GM13976 (cell line): ENCODE data around the gene RETREG1.
"Not testable (repeated sequence)": the region's sequence is repeated elsewhere in the genome, so short reads cannot be mapped to it uniquely, and the experiment has no call there.

ENCODE experiments used
- DNase-seq: peaks from one replicate; pipeline ENCODE4 v3.0.0; 2012; ENCODE audit warnings: low spot score
- CTCF ChIP-seq: IDR thresholded peaks from 2 replicates; pipeline ENCODE4 v1.5.1; 2012; ENCODE audit warnings: borderline replicate concordance, mild to moderate bottlenecking; ENCODE audit not compliant: insufficient read depth; ENCODE audit errors: extremely low read depth, missing control alignments, control extremely low read depth
- in situ Hi-C: fragments of 300-500 bp; cut with MboI; formaldehyde crosslinking; loops from one replicate; pipeline ENCODE4 v1.12.0; 2022; ENCODE audit warnings: low sequenced_read_pairs, mixed read lengths, inconsistent platforms; ENCODE audit not compliant: unreplicated experiment

The RETREG1 gene

DNA sequence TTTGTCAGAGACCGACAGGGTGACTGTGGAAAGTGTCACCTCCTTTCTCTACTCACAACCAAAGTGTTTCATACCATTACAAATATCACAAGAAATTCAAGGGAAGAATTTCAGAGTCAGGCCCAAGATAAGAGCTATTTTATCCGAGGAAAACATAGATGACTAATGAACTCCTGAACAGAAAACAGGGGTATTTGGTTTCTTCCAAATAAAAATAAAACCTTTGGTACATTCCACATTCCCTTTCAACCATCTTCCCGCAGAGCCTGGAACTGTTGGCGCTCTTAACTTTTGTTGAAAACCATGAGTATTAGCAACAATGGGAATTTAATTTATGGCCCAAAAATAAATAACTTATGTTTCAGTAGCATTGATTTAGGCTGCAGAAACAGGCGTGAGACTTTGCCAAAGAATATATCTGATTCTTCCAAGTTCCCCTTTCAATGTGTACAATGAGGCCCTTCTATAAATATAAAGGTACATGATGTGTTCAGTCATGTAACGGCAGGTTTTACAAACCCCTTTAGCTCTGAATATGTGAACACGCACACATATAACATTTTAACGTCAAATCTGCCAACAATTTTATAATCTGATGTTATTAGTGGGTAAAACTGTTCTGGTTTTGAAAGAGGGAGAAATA is 69.5 kb downstream of the RETREG1 start:
- no peak for TF ChIP-seq CTCF
- no peak for DNase-seq
- in situ Hi-C loops = no loop called here

DNA sequence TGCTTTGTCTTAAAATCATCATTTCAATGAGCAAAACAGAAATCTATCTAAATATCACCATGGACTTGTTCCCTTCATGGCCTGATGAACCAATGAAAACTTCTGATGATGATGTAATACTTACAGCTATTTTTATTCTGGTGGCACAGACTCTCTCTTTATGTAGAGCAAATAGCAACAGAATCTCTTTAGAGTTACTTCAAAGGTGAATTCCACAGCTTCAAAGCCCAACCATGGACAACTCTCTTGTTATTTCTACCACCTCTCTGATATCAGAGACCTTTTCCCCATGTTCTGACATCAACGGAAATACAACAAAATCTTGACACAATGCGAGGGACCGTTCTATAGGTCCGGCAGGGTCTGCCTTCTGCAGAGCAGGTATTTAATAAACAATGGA is 70.1 kb downstream of the RETREG1 start:
- no peak for TF ChIP-seq CTCF
- DNase-seq = no peak
- in situ Hi-C loops = no loop called here

GRCh38 chr5:16544607-16545374 is 72.0 kb downstream of the RETREG1 start:
- TF ChIP-seq CTCF = no peak
- DNase-seq = no peak
- in situ Hi-C loops = no loop called here

DNA sequence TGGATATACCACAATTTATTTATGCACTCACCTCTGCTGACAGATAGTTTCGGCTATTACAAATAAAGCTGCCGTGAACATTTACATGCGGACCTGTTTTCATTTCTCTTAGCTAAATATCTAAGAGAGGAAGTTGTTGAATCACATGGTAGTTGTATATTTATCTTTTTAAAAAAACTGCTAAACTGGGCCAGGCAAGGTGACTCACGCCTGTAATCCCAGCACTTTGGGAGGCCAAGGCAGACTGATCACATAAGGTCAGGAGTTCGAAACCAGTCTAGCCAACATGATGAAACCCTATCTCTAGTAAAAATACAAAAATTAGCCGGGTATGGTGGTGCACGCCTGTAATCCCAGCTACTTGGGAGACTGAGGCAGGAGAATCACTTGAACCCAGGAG is 73.6 kb downstream of the RETREG1 start:
- in situ Hi-C loops, DNase-seq: not testable (repeated sequence)

DNA sequence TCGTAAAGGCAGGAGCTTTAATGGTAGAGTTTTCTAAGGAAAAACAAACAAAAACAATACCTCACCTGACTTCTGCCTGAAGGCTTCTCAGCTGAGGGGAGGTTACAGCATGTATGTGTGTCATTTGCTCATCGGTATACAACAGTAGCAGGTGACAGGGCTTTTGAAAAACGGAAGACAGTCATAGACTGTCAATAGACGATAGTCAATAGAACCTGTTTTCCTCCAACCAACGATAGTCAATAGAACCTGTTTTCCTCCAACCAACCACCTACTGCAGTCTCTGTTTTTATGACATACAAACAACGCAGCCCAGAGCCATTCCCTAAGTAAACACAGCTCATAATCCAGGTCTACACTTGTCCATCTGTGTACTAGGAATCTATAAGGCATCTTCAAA is 74.6 kb downstream of the RETREG1 start:
- no peak for DNase-seq
- in situ Hi-C loops = no loop called here

DNA sequence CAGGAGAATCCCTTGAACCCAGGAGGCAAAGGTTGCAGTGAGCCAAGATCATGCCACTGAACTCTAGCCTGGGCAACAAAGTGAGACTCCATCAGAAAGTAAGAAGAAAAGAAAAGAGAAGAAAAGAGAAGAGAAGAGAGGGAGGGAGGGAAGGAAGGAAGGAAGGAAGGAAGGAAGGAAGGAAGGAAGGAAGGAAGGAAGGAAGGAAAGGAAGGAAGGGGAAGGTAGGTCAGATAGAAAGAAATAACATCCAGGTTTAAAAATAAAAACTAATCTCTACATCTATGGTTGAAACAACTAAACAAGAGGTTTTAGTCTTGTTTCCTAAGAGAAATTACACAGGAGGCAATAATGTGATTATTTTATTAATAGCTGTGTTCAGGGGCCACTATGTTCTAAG is 75.2 kb downstream of the RETREG1 start:
- in situ Hi-C loops, DNase-seq: not testable (repeated sequence)

More for the DNA sequence above, 74.6 kb downstream of the RETREG1 start:
- no peak for TF ChIP-seq CTCF

- in situ Hi-C loops = no loop called here
- DNase-seq = no peak
- TF ChIP-seq CTCF = no peak
Measured at GRCh38 chr5:16540421-16540820, 76.4 kb downstream of the RETREG1 start.
